Neural progenitor cell (in vitro differentiated cells): ENCODE data around the gene DCAF7. TPM values are rescaled to one million over a fixed set of nuclear protein-coding genes. Genes with fewer than 3 reads are reported as not detected.

ENCODE experiments used
- DNase-seq: peaks from one replicate; pipeline ENCODE4 v3.0.0-alpha.2; 2016; ENCODE audit warnings: low spot score
- H2AFZ ChIP-seq: fragments of 200-600 bp; sonication (generic); replicated peaks from 2 replicates; pipeline ENCODE4 v1.6.1; 2016; ENCODE audit warnings: antibody characterized with exemption
- H3F3A ChIP-seq: fragments of 200-600 bp; sonication (generic); 2 replicates; pipeline ENCODE4 v1.6.1; 2016; ENCODE audit warnings: antibody characterized with exemption, low read depth
- H3K27ac ChIP-seq: fragments of 200-600 bp; sonication (generic); 2 replicates; pipeline ENCODE4 v1.5.1; 2016; ENCODE audit warnings: mild to moderate bottlenecking
- H3K27me3 ChIP-seq: fragments of 200-600 bp; sonication (generic); 2 replicates; pipeline ENCODE4 v1.6.1; 2016; ENCODE audit warnings: mild to moderate bottlenecking, moderate library complexity
- H3K36me3 ChIP-seq: fragments of 200-600 bp; sonication (generic); 2 replicates; pipeline ENCODE4 v1.5.1; 2016
- H3K4me1 ChIP-seq: fragments of 200-600 bp; sonication (generic); 2 replicates; pipeline ENCODE4 v1.6.1; 2016; ENCODE audit warnings: mixed run types
- H3K4me2 ChIP-seq: fragments of 200-600 bp; sonication (generic); 2 replicates; pipeline ENCODE4 v1.6.1; 2016
- H3K4me3 ChIP-seq: fragments of 200-600 bp; sonication (generic); 2 replicates; pipeline ENCODE4 v1.5.1; 2016
- H3K79me2 ChIP-seq: fragments of 200-600 bp; sonication (generic); 2 replicates; pipeline ENCODE4 v1.6.1; 2016; ENCODE audit warnings: low read depth
- H3K9ac ChIP-seq: fragments of 200-600 bp; sonication (generic); 2 replicates; pipeline ENCODE4 v1.6.1; 2016
- H3K9me3 ChIP-seq: fragments of 200-600 bp; sonication (generic); 2 replicates; pipeline ENCODE4 v1.5.1; 2016; ENCODE audit warnings: low read depth
- H4K20me1 ChIP-seq: fragments of 200-600 bp; sonication (generic); 2 replicates; pipeline ENCODE4 v1.6.1; 2016; ENCODE audit warnings: low read depth
- H3K27ac Mint-ChIP-seq: 3 replicates; pipeline ENCODE4 v1.8.0; 2021; ENCODE audit warnings: mixed read lengths
- H3K27me3 Mint-ChIP-seq: 2 replicates; pipeline ENCODE4 v1.8.0; 2022; ENCODE audit warnings: low read depth, mild to moderate bottlenecking, inconsistent platforms, moderate library complexity, mixed read lengths; ENCODE audit not compliant: insufficient read depth
- H3K36me3 Mint-ChIP-seq: 3 replicates; pipeline ENCODE4 v1.8.0; 2021; ENCODE audit warnings: mixed read lengths
- H3K4me1 Mint-ChIP-seq: 3 replicates; pipeline ENCODE4 v1.8.0; 2021; ENCODE audit warnings: mixed read lengths
- H3K4me3 Mint-ChIP-seq: 3 replicates; pipeline ENCODE4 v1.8.0; 2021; ENCODE audit warnings: mild to moderate bottlenecking, moderate library complexity, mixed read lengths
- H3K9me3 Mint-ChIP-seq: 3 replicates; pipeline ENCODE4 v1.8.0; 2020; ENCODE audit warnings: mixed read lengths
- EZH2 ChIP-seq: fragments of 200-600 bp; sonication (generic); IDR thresholded peaks from 2 replicates; pipeline ENCODE4 v1.6.1; 2017; ENCODE audit warnings: antibody characterized with exemption, mild to moderate bottlenecking, moderate library complexity
- EZH2phosphoT487 ChIP-seq: fragments of 200-600 bp; sonication (generic); IDR thresholded peaks from 2 replicates; pipeline ENCODE4 v1.6.1; 2017; ENCODE audit warnings: antibody characterized with exemption
- total RNA-seq: library from RNA; depleted of rRNA; stranded (reverse); fragments of >200 nt; gene quantifications from 2 replicates; pipeline ENCODE4 v1.2.3, GENCODE V29; 2015; ENCODE audit warnings: low replicate concordance
- TF ChIP-seq, protein P1 (sequence below): fragments of 200-600 bp; sonication (generic); IDR thresholded peaks from 2 replicates; pipeline ENCODE4 v1.5.1; 2017; ENCODE audit warnings: antibody characterized with exemption, mild to moderate bottlenecking

DCAF7 gene
- total RNA-seq, 1 donor from 2014 or later, result 56.5 TPM

DNA sequence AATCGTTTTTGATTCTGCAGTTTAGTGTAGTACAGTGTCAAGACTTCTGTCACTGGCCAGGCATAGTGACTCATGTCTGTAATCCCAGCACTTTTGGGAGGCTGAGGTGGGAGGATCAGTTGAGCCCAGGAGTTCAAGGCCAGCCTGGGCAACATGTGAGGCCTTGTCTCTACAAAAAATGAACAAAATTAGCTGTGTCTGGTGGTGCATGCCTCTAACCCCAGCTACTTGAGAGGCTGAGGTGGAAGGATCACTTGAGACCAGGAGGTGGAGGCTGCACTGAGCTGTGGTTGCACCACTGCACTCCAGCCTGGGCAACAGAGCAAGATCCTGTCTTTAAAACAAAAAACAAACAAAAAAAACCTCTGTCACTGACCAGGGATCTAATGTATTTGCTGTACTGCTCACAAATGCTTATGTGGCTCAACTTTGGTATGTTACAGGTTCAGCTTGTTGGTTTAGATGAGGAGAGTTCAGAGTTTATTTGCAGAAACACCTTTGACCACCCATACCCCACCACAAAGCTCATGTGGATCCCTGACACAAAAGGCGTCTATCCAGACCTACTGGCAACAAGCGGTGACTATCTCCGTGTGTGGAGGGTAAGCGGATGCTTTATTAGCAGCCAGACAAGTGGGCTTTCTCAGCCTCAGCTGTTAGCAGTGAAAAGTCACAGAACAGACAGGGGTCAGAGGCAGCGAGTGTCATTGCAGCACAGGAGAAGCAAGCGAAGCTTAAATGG lies 27.9 kb downstream of the DCAF7 start:
- no peak overlapping the region for H3K4me3 Mint-ChIP-seq
- TF ChIP-seq EZH2phosphoT487 (no peak), EZH2 (no peak)
- TF ChIP-seq, protein P1, sequence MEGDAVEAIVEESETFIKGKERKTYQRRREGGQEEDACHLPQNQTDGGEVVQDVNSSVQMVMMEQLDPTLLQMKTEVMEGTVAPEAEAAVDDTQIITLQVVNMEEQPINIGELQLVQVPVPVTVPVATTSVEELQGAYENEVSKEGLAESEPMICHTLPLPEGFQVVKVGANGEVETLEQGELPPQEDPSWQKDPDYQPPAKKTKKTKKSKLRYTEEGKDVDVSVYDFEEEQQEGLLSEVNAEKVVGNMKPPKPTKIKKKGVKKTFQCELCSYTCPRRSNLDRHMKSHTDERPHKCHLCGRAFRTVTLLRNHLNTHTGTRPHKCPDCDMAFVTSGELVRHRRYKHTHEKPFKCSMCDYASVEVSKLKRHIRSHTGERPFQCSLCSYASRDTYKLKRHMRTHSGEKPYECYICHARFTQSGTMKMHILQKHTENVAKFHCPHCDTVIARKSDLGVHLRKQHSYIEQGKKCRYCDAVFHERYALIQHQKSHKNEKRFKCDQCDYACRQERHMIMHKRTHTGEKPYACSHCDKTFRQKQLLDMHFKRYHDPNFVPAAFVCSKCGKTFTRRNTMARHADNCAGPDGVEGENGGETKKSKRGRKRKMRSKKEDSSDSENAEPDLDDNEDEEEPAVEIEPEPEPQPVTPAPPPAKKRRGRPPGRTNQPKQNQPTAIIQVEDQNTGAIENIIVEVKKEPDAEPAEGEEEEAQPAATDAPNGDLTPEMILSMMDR, result no peak
- Histone ChIP-seq H3F3A (no peaks in the 10 kb centered on the region), H3K9ac (no peak overlapping the region), H3K4me1 (no peaks in the 10 kb centered on the region), H3K27me3 (no peaks in the 10 kb centered on the region), H3K4me2 (no peak overlapping the region), H2AFZ (no peak overlapping the region), H3K36me3 (no peaks in the 10 kb centered on the region), H3K9me3 (no peaks in the 10 kb centered on the region), H3K4me3 (no peak overlapping the region), H3K27ac (no peak overlapping the region), H4K20me1 (peaks cover 63% of the 10 kb centered on the region), H3K79me2 (peaks cover 49% of the 10 kb centered on the region)
- H3K9me3 Mint-ChIP-seq, result no peaks in the 10 kb centered on the region
- peaks cover 4% of the 10 kb centered on the region for H3K27me3 Mint-ChIP-seq
- no peak overlapping the region for H3K27ac Mint-ChIP-seq
- no peak for DNase-seq
- H3K4me1 Mint-ChIP-seq, result peaks cover 2% of the 10 kb centered on the region
- H3K36me3 Mint-ChIP-seq, result peaks cover 17% of the 10 kb centered on the region

DNA sequence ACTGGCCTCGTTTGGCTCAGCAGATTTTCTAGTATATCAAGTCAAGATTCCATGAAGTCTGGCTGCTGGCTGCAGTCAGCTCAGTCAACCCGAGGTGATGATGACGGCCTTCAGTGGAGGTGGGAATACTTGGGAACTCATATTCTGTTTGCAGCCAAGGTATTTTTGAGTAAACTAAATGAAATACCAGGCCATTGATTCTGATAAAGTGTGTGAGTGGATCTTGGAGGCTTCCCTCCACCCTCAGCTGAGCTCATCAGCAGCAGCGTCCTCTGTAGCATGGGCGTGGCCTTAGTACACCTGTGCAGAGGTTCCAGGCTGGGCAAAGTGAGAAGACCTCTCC lies 28.5 kb downstream of the DCAF7 start:
- Histone ChIP-seq H3K79me2 (peaks cover 45% of the 10 kb centered on the region), H2AFZ (no peak overlapping the region), H3K4me3 (no peak overlapping the region), H3K9me3 (no peaks in the 10 kb centered on the region), H3K36me3 (no peaks in the 10 kb centered on the region), H3K4me2 (no peak overlapping the region), H4K20me1 (peaks cover 59% of the 10 kb centered on the region), H3K27ac (no peak overlapping the region), H3K9ac (no peak overlapping the region), H3K4me1 (no peaks in the 10 kb centered on the region), H3F3A (no peaks in the 10 kb centered on the region), H3K27me3 (no peaks in the 10 kb centered on the region)
- no peak overlapping the region for H3K4me3 Mint-ChIP-seq
- no peak for TF ChIP-seq EZH2phosphoT487
- TF ChIP-seq, protein P1, result no peak
- TF ChIP-seq EZH2, result no peak
- H3K9me3 Mint-ChIP-seq, result no peaks in the 10 kb centered on the region
- DNase-seq, result no peak
- no peak overlapping the region for H3K27ac Mint-ChIP-seq
- peaks cover 2% of the 10 kb centered on the region for H3K4me1 Mint-ChIP-seq
- peaks cover 4% of the 10 kb centered on the region for H3K27me3 Mint-ChIP-seq
- peaks cover 19% of the 10 kb centered on the region for H3K36me3 Mint-ChIP-seq

DNA sequence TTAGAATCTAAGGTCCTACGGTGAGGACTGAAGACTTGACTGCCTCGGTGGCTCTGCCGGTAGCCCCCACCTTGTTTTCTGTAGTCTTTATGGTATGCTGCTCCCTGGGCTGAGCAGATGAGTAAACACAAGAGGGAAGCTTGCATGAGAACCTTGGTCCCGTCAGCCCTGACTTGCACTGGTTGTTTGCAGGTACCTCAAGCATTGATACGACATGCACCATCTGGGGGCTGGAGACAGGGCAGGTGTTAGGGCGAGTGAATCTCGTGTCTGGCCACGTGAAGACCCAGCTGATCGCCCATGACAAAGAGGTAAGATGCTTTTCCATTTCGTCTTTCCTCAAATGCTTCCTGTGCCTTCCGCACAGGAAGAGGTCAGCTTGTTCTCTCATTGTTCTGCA lies 29.4 kb downstream of the DCAF7 start:
- no peak overlapping the region for H3K27ac ChIP-seq
- Mint-ChIP-seq H3K36me3 (peaks cover 21% of the 10 kb centered on the region), H3K27me3 (peaks cover 2% of the 10 kb centered on the region), H3K4me3 (no peak overlapping the region), H3K27ac (no peak overlapping the region), H3K9me3 (no peaks in the 10 kb centered on the region), H3K4me1 (peaks cover 2% of the 10 kb centered on the region)
- H3K27me3 ChIP-seq, result no peaks in the 10 kb centered on the region
- no peak overlapping the region for H3K4me3 ChIP-seq
- H3K9ac ChIP-seq, result peak overlapping the region; percentile 27
- H3K36me3 ChIP-seq, result no peaks in the 10 kb centered on the region
- H2AFZ ChIP-seq, result no peak overlapping the region
- H3K4me1 ChIP-seq, result no peaks in the 10 kb centered on the region
- no peak for DNase-seq
- peaks cover 57% of the 10 kb centered on the region for H4K20me1 ChIP-seq
- no peaks in the 10 kb centered on the region for H3K9me3 ChIP-seq
- TF ChIP-seq EZH2phosphoT487 (no peak), EZH2 (no peak)
- TF ChIP-seq, protein P1, result no peak
- H3F3A ChIP-seq, result no peaks in the 10 kb centered on the region
- H3K79me2 ChIP-seq, result peaks cover 36% of the 10 kb centered on the region
- no peak overlapping the region for H3K4me2 ChIP-seq
